ENCODE results near the gene CALR3.
"Not testable (repeated sequence)": the region's sequence is repeated elsewhere in the genome, so short reads cannot be mapped to it uniquely, and the experiment has no call there.

Gene CALR3

DNA sequence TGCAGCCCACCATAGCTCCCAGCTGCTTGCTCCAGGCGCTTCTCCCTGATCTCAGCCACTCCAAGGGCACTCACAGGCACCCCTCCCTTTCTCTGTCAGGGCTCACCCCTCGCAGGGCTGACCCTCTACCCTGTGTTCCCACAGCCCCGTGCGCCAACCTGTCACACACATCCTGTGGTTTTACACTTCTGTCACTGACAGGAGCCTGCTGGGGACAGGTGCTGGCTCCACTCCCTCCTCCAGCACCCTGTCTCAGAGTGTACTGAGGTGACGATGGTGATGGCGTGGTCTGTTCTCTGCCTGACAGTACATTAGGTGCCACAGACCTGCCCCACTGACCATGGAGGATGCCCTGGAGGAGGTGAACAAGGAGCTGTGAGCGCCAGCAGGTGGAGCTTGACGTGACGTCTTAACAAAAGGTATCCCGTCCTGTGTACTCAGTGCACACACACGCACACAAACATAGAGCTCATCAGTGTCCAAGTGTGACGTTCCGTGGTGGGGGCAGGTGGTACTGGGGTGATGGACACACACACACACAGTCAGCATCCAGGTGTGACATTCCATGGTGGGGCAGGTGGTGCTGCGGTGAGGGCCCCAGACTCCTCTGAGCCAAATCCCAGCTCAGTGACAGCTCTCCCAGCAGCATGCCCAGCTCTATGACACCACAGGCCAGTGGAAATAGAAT is 21.1 kb upstream of the CALR3 start:
- no peak overlapping the region for H2AK5ac ChIP-seq (ENCODE audit: low read length)
- no peak overlapping the region for H4K5ac ChIP-seq (ENCODE audit: low read length)
- H3K36me3 ChIP-seq (ENCODE audit: control insufficient read depth, insufficient read depth, low read length) = peaks cover 17% of the 10 kb centered on the region

DNA sequence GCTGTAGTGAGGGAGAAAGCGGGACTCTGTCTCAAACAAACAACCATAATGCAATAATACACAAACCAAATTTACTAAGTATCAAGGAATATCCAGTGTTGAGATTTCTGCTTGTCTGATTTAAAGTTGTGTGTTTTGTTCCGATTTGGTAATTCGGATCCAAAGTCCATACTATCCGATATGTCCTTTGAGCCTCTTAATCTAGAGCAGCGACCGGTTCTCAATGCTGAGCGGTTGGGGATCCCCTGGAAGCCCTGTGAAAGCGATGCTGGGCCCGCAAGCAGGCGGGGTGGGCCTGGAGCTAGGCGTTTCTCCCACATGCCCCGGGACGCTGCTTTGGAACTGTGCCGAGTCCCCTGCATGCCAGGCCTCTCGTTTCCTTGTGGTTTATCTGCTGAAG is 20.4 kb upstream of the CALR3 start:
- Histone ChIP-seq H3K4ac (ENCODE audit: low read depth, low read length) (no peak overlapping the region), H3K27me3 (ENCODE audit: insufficient read depth, low read length, poor library complexity) (no peaks in the 10 kb centered on the region), H3K27ac (ENCODE audit: low read depth, low read length) (no peak overlapping the region), H3K4me1 (ENCODE audit: control insufficient read depth, low read depth, low read length) (no peaks in the 10 kb centered on the region), H3K4me2 (ENCODE audit: low read length) (no peak overlapping the region), H4K8ac (ENCODE audit: low read depth, low read length) (no peak overlapping the region), H3K18ac (ENCODE audit: low read length) (no peak overlapping the region), H3K9ac (ENCODE audit: low read length) (no peak overlapping the region), H2BK5ac (ENCODE audit: low read length) (no peak overlapping the region), H2BK120ac (ENCODE audit: low read depth, low read length) (no peak overlapping the region), H4K5ac (ENCODE audit: low read length) (no peak overlapping the region), H2BK15ac (replicated peaks; ENCODE audit: low read depth) (no peak overlapping the region), H3K36me3 (ENCODE audit: control insufficient read depth, insufficient read depth, low read length) (peaks cover 17% of the 10 kb centered on the region), H3K23ac (ENCODE audit: low read length) (no peak overlapping the region), H3K79me1 (ENCODE audit: low read length) (no peaks in the 10 kb centered on the region), H3K79me2 (ENCODE audit: control insufficient read depth, insufficient read depth, low read length) (no peaks in the 10 kb centered on the region), H3K56ac (ENCODE audit: low read length) (no peak overlapping the region), H3K4me3 (ENCODE audit: low read length) (no peak overlapping the region), H2AK5ac (ENCODE audit: low read length) (no peak overlapping the region)
- DNase-seq = no peak
- WGBS (ENCODE audit: extremely low coverage, insufficient coverage, low lambda C conversion rate) = no CpG with 5 or more reads among the region's 15 CpGs

More for the DNA sequence above, 21.1 kb upstream of the CALR3 start:
- Histone ChIP-seq H3K27ac (ENCODE audit: low read depth, low read length) (no peak overlapping the region), H2BK5ac (ENCODE audit: low read length) (no peak overlapping the region), H3K4me2 (ENCODE audit: low read length) (no peak overlapping the region), H3K9ac (ENCODE audit: low read length) (no peak overlapping the region), H3K4ac (ENCODE audit: low read depth, low read length) (no peak overlapping the region), H3K18ac (ENCODE audit: low read length) (no peak overlapping the region), H3K23ac (ENCODE audit: low read length) (no peak overlapping the region), H3K79me1 (ENCODE audit: low read length) (no peaks in the 10 kb centered on the region), H3K79me2 (ENCODE audit: control insufficient read depth, insufficient read depth, low read length) (no peaks in the 10 kb centered on the region), H3K56ac (ENCODE audit: low read length) (no peak overlapping the region), H3K4me3 (ENCODE audit: low read length) (no peak overlapping the region), H4K8ac (ENCODE audit: low read depth, low read length) (no peak overlapping the region), H3K4me1 (ENCODE audit: control insufficient read depth, low read depth, low read length) (no peaks in the 10 kb centered on the region), H3K27me3 (ENCODE audit: insufficient read depth, low read length, poor library complexity) (no peaks in the 10 kb centered on the region), H2BK15ac (replicated peaks; ENCODE audit: low read depth) (no peak overlapping the region), H2BK120ac (ENCODE audit: low read depth, low read length) (no peak overlapping the region)
- DNase-seq = no peak
- no CpG with 5 or more reads among the region's 14 CpGs for whole genome bisulfite sequencing (ENCODE audit: extremely low coverage, insufficient coverage, low lambda C conversion rate)

DNA sequence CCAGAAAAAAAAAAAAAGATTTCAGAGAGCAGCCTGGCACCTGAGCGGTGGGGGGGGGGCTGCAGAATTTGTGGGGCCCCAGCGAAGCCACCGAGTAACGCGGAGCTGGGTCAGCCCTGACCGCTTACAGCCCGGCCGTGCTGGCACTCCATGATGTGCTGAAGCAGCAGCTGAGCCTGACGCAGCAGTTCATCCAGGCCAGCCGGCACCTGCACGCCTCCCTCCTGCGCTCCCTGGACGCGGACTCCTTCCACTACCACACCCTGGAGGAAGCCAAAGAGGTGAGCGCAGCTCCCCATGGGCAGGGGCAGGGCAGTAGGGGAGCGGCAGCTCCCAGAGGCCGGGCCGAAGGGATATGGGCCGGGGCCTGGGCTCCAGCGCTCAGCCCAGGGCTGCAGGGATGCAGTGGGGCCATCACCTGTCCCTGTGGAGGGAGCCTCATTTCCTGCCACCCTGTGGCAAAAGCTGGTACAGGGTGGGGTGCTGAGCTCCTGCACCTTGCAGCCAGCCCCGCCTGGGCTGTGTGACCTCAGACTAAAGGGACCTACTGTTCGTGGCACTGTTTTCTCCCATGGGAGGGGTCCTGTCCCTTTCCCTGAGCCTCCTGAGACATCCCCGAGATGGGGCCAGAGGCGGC is 18.5 kb upstream of the CALR3 start:
- Histone ChIP-seq H3K56ac (ENCODE audit: low read length) (no peak overlapping the region), H3K4me2 (ENCODE audit: low read length) (no peak overlapping the region), H3K23ac (ENCODE audit: low read length) (no peak overlapping the region), H2AK5ac (ENCODE audit: low read length) (no peak overlapping the region), H3K4me3 (ENCODE audit: low read length) (no peak overlapping the region), H3K79me1 (ENCODE audit: low read length) (no peaks in the 10 kb centered on the region), H3K27ac (ENCODE audit: low read depth, low read length) (no peak overlapping the region), H3K79me2 (ENCODE audit: control insufficient read depth, insufficient read depth, low read length) (no peaks in the 10 kb centered on the region), H2BK15ac (replicated peaks; ENCODE audit: low read depth) (no peak overlapping the region), H3K4ac (ENCODE audit: low read depth, low read length) (no peak overlapping the region), H3K18ac (ENCODE audit: low read length) (no peak overlapping the region), H2BK120ac (ENCODE audit: low read depth, low read length) (no peak overlapping the region), H3K4me1 (ENCODE audit: control insufficient read depth, low read depth, low read length) (no peaks in the 10 kb centered on the region), H3K9ac (ENCODE audit: low read length) (no peak overlapping the region), H4K8ac (ENCODE audit: low read depth, low read length) (no peak overlapping the region), H3K36me3 (ENCODE audit: control insufficient read depth, insufficient read depth, low read length) (peaks cover 14% of the 10 kb centered on the region), H2BK5ac (ENCODE audit: low read length) (no peak overlapping the region), H3K27me3 (ENCODE audit: insufficient read depth, low read length, poor library complexity) (no peaks in the 10 kb centered on the region), H4K5ac (ENCODE audit: low read length) (no peak overlapping the region)
- peak; percentile 20 for DNase-seq
- WGBS (ENCODE audit: extremely low coverage, insufficient coverage, low lambda C conversion rate) = no CpG with 5 or more reads among the region's 24 CpGs

DNA sequence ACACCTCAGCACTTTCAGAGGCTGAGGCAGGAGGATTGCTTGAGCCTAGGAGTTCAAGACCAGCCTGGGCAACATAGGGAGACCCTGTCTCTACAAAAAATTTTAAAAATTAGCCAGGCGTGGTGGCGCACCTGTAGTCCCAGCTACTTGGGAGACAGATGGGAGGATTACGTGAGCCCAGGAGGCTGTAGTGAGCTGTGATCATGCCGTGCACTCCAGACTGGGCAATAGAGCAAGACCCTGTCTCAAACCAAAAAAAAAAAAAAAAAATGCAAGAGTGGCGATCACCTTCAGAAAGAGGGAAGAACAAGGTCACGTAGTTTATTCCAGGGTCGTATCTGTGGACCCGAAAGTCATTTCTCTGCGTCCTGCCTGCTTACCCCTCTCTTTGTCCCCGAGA is 16.6 kb upstream of the CALR3 start:
- H3K18ac ChIP-seq (ENCODE audit: low read length); H3K79me2 ChIP-seq (ENCODE audit: control insufficient read depth, insufficient read depth, low read length); H2BK120ac ChIP-seq (ENCODE audit: low read depth, low read length); H2AK5ac ChIP-seq (ENCODE audit: low read length); H3K27me3 ChIP-seq (ENCODE audit: insufficient read depth, low read length, poor library complexity); H2BK15ac ChIP-seq (replicated peaks; ENCODE audit: low read depth); H3K79me1 ChIP-seq (ENCODE audit: low read length); H4K5ac ChIP-seq (ENCODE audit: low read length); DNase-seq; H3K4ac ChIP-seq (ENCODE audit: low read depth, low read length); H3K27ac ChIP-seq (ENCODE audit: low read depth, low read length); H3K4me3 ChIP-seq (ENCODE audit: low read length); H3K56ac ChIP-seq (ENCODE audit: low read length); H2BK5ac ChIP-seq (ENCODE audit: low read length); H3K4me1 ChIP-seq (ENCODE audit: control insufficient read depth, low read depth, low read length); H3K4me2 ChIP-seq (ENCODE audit: low read length); H3K23ac ChIP-seq (ENCODE audit: low read length); H4K8ac ChIP-seq (ENCODE audit: low read depth, low read length); H3K36me3 ChIP-seq (ENCODE audit: control insufficient read depth, insufficient read depth, low read length); H3K9ac ChIP-seq (ENCODE audit: low read length): not testable (repeated sequence)
- no CpG with 5 or more reads among the region's 10 CpGs for WGBS (ENCODE audit: extremely low coverage, insufficient coverage, low lambda C conversion rate)

DNA sequence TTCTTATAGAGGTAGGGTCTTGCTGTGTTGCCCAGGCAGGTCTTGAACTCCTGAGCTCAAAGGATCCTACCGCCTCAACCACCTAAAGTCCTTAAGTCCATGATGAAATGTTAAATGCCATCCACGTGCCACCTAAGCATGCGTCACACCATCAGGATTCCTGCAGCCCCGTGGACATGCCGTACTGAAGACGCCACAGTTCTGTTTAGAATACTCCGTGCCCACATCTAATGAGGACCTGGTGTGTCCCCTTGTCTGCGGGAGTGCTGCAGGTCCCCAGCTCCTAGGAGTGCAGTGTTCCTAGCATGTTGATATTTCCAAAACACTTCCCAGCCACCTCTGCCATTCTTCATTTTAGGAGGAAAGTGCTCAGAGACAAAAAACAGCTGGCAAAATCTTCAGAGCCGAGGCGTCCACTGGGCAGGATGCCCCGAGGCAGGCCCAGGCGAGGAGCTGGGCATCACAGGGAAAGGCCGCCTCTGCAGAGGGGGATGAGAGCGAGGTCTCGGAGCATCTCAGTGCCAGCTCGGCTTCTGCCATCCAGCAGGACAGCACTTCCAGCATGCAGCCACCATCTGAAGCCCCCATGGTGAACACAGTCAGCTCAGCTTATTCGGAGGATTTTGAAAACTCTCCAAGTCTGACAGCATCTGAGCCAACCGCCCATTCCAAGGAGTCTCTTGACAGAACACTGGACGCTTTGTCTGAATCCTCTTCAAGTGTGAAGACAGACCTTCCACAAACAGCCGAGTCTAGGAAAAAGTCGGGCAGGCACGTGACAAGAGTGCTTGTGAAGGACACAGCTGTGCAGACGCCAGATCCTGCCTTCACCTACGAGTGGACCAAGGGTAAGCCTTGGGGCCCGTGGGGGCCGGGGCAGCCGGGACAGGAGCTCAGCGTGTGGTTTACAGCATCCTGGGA is 13.4 kb upstream of the CALR3 start:
- DNase-seq = no peak
- H2BK15ac ChIP-seq (replicated peaks; ENCODE audit: low read depth) = no peak overlapping the region
- no peaks in the 10 kb centered on the region for H3K4me1 ChIP-seq (ENCODE audit: control insufficient read depth, low read depth, low read length)
- no peak overlapping the region for H2BK120ac ChIP-seq (ENCODE audit: low read depth, low read length)
- no peak overlapping the region for H4K8ac ChIP-seq (ENCODE audit: low read depth, low read length)
- WGBS (ENCODE audit: extremely low coverage, insufficient coverage, low lambda C conversion rate) = no CpG with 5 or more reads among the region's 28 CpGs
- no peak overlapping the region for H3K4me2 ChIP-seq (ENCODE audit: low read length)
- no peak overlapping the region for H3K27ac ChIP-seq (ENCODE audit: low read depth, low read length)
- no peak overlapping the region for H2BK5ac ChIP-seq (ENCODE audit: low read length)
- no peak overlapping the region for H3K9ac ChIP-seq (ENCODE audit: low read length)
- no peak overlapping the region for H3K18ac ChIP-seq (ENCODE audit: low read length)
- no peaks in the 10 kb centered on the region for H3K27me3 ChIP-seq (ENCODE audit: insufficient read depth, low read length, poor library complexity)
- H3K56ac ChIP-seq (ENCODE audit: low read length) = no peak overlapping the region
- no peaks in the 10 kb centered on the region for H3K36me3 ChIP-seq (ENCODE audit: control insufficient read depth, insufficient read depth, low read length)
- no peaks in the 10 kb centered on the region for H3K79me1 ChIP-seq (ENCODE audit: low read length)
- no peak overlapping the region for H4K5ac ChIP-seq (ENCODE audit: low read length)
- H3K79me2 ChIP-seq (ENCODE audit: control insufficient read depth, insufficient read depth, low read length) = no peaks in the 10 kb centered on the region
- H3K4me3 ChIP-seq (ENCODE audit: low read length) = no peak overlapping the region
- no peak overlapping the region for H3K23ac ChIP-seq (ENCODE audit: low read length)
- H2AK5ac ChIP-seq (ENCODE audit: low read length) = no peak overlapping the region
- H3K4ac ChIP-seq (ENCODE audit: low read depth, low read length) = no peak overlapping the region

Measured in mesendoderm (in vitro differentiated cells).